UCSD-AML1 (cell line): Measurements from ENCODE around the gene APP.
A peak's percentile ranks its signal among the peaks of the same experiment; 100 is the strongest.

ENCODE experiments used
- DNase-seq: peaks from one replicate; lab custom pipeline; 2025; ENCODE audit not compliant: unreplicated experiment; lab: John Stamatoyannopoulos, UW

APP gene

DNA sequence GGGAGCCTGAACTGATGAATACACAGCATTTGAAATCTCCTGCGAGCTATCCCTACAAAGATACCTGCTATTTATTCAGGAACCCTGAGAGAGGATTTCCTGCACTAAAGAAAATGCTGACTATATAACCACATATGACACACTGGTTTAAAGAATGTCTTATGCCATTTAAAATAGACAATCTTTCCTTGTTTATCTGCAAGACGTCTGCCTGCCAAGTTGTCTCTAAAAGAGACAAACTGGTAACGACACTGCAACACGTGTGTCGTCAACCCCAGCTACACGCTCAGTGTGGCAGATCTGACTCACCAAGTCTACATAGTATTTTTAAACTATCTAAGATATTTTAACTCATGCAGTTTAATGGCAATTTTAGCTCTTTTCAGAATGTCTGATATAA is 42.7 kb downstream of the APP start:
- no peak for DNase-seq

DNA sequence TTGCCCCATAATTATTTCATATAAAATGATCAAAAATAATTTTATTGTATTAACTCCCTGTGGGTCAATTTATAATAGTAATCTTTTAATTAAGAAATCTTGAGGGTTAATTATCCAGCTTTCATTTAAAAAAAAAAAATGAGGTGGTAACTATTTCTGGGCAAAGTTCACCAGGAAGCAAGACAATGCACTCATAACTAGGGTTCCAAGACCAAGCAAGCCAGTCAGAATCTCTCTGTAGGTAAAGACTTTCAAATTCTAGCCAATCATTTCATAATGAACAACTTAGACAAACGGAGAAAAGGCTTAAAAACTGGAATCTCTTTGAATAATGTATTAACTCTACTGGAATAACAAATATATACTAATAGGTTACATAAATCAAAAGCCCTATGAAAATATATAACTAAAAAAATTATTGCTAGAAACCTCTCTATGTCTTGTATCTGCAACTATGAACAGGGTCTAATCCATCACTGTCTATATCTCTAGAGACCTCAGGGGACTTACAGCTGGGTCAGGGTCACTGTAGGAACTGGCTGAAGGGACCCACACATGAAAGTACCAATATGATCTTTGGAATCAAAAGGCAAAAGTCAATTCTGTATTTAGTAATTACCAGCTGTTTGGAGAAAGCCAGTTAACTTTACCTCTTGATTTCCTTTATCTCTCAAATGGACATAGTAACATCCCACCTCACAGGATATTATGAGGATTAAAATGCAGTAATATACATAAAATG is 43.3 kb downstream of the APP start:
- DNase-seq = no peak

DNA sequence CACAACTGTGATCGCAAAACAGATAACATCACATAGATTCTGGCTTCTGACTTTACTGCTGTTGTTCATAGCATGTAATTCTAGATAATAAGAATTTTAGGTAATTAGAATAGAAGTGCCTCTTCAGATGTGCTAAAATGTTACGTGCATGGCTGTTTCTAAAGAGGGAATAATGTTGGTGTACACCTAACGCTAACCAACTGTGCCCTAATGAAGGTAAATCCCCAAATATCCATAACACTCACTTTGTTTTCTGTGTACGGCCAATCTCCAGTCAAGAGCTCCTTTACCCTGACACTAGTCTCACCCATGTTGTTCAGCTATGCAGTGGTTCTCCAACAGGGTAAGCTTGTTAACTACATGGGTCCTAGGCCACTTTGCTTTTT is 44.4 kb downstream of the APP start:
- no peak for DNase-seq

DNA sequence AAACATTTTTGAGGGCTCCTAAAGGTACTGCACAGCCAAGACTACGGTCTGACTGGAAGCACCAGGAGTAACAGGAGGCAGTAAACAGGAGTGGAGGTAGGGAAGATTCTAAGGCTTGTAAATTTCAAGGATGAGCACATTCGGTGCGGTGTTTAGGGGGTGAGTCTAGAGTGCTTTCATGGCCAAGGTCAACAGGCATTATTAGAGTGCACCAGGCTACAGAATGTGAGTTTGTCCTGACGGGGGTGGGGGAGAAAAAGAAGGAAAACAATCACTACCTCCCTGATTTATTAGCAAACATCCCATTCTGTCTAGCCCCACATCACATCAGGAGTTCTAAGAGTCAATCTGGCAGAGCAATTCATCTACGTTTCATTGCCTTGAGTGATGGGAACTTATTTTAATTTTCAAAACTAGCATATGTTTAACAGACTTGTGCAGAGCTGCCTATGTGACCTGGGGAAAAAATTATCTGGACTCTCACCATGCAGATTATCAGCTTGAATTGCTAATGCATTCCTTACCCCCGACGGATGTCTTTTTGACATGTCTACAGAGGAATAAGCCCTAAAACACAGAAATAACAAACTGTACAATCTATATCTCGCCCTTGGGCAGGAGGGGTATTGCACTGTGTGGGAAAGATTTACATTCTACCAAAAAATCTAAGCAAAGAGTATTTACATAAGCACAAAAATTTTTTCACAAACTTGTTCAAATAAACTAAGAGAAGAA is 45.0 kb downstream of the APP start:
- DNase-seq = no peak

DNA sequence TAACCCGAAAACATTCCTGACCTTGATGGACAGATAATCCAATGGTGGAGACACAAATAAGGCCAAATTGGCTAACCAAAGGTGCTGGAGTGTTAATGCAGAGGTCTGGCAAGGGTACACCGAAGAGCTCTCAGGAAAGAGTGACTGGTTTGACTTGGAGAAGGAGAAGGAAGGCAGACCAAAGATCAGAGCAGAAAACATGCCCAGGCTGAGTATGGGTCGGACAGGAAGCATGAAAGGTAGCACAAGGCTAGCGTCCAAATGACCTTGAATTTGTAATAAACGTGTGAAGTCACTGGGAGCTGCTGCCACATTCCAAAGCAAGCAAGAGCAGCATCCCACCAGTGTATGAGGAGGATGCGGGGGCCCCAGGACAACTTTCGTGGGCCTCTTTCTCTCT is 45.7 kb downstream of the APP start:
- DNase-seq = no peak

DNA sequence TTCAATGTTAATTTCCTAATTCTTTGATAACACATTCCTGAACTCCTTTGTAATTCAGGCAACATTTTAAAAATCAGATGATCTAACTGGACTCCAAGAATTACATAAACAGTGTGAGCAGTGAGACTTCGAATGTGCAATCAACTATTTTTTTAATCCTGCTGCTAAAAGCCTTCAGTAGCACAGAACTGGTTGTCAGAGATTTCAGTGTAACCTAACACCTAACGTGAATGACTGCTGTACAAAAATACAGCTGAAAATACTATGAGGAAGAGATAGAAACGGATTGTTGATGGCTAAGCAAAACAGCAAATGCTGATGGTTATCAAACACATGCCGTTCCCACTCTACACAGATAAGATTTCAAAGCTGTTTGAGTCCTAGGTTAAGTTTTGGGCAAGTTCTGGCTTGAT is 46.1 kb downstream of the APP start:
- DNase-seq = no peak

DNA sequence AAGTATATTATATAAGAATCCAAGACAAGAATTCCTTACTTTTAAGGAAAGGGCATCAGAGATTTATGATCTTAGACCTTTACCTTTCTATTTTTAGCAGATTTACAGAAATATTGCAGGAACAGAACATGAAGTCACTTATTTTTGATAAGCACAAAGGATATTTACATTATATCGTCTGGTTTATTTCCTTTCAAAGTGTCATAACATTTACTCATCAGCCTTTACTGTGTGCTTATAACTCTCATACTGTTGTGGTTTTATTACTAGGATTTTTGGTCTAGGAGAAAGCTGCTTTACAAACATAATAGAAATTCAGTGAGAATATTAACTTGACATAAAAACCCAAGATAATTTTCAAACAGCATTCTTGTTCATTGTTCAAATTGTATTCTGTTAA is 47.6 kb downstream of the APP start:
- DNase-seq = no peak

DNA sequence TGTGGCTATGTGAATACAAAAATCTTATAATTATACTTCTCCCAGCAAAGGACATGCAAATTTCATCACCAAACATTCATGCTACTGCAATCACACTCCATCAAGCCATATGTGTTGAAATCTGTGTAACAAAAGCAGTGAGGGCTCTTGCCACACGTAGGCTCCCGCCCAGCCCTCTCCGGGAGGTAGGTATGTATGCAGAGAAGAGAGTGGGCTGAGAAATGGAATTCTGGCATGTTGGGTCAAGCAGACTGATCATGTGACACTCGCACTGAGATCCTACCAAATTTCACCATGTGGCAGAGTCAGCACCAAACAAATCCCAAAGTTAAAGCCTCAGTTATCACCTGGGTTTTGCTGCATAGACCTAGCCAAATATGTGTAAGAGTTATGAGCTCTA is 49.7 kb downstream of the APP start:
- DNase-seq = no peak

DNA sequence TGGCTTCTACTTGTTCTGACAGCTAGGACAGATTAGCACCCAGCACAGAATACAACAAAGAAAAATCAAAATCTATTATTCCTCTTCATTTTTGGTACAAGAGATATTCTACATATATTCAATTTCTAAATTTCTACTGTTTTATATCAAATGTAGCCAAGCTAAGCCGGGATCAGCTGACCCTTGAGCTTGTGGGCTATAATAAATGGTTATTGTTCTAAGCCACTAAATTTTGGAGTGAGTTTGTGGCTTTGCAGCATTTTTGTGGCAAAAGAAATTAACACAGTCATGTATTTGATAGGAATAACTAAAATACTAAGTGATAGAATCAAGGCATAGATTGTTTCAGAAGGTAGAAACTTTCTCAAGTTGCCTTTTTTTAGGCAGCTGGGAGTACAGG is 50.7 kb downstream of the APP start:
- DNase-seq = no peak

DNA sequence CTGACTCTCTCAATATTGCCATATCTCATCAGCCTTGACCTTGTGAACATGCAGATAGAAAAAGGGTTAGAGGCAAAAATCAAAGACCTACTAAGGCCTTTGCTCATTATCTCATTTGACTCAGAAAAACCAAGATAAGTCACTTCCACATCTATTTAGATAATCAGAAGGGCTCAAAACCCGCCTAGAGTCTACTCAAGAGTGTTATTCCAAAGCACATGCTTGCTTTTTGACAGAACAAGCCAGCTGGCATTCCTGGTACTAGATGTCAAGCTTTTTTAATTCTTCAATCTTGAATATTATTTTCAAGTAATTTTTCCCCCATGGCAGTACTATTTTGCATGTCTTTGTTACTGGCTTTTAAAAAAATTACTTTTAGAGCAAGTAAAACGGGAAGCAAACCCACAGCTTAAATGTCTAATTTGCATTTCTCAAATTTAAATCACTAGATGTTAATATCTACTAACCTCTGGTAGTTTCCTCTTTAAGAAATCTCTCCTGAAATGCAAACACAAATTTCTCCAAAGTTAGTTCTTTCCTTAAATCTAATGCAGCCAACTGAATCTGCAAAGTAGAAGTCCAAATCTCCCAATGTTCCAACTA is 51.5 kb downstream of the APP start:
- no peak for DNase-seq

DNA sequence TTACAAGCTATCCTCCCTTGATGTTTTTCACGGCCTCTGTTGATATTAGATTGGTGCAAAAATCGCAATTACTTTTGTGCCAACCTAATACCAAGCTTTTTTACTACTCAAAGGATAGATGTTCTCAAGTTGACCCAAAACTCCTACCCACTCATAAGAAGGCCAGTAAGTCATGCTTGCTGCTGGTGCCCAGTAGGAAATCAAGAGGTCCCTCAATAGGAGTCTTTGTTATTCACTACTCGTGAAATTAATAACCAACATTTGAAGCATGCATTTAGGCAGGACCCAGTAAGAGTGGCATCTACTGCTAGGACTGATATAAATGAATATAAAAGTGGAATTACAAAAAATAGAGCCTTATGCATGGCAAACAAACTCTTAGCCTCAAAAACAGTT is 52.6 kb downstream of the APP start:
- no peak for DNase-seq

DNA sequence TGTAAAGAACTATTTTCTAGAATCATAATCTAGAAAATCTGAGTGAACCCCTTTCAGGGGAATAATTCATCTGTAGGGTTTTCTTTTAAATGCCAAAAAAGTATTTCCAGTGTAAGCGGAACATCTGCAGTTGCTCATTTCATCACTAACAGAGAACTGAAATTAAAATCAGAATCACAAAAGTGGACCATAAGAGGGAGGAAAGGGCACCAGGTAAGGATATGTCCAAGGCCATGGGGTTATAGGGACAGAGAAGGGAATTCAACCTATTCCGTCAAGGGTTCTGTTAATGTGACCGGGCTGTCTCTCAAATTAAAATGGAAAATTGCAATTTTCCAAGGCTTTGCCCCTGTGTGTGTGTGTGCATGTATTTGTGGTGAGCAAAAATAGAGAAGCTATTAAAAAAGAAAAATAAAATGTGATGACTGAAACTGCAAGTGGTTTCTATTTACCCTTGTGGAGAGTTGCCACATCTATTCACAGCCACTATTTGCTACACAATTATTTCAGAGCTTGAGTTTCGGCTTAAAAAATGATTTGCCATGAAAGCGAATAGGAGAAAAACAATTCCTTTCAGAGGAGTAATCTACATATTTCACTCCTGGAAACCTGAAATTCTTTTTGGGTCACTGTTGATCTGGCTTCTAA is 53.1 kb downstream of the APP start:
- no peak for DNase-seq

DNA sequence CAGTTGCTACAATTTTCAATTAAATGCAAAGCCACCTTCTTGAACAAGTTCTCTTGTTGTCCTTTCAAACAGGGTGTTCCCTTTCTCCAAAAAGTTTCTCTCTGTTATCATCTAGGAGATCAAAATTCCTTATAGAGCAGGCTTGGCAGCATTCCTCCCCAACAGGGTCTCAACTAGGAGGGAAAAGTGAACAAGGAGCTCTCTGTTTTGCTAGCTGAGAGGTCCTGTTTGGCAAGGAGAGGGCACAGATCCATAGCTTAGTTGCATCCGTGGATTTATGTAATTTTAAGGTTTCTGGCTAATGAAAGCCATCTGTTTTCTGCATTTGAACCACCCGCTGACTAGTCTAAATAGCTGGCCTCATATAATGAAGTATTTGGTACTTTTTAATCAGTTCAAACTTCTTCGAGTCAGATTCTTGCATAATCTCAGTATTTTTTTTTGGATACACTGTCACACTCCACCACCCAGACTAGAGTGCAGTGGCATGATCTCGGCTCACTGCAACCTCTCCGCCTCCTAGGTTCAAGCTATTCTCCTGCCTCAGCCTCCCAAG is 54.0 kb downstream of the APP start:
- DNase-seq = no peak

DNA sequence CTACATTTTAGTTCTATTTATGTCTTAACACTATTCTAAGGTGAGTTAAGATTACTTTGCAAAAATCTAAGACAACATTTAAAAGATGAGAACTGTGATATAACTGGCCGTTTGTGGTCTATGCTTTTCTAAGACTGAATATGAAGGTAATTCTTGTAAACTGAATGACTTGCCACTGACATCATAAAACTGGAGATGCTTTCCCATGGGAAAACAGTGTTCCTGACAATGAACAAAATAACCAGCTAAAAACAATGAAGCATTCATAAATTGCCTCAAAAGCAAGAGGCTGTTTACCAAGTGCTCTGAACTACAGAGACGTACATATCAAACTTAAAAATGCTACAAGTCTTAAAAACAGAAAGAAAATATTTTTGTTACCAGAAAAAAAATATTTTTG is 54.7 kb downstream of the APP start:
- DNase-seq = no peak

DNA sequence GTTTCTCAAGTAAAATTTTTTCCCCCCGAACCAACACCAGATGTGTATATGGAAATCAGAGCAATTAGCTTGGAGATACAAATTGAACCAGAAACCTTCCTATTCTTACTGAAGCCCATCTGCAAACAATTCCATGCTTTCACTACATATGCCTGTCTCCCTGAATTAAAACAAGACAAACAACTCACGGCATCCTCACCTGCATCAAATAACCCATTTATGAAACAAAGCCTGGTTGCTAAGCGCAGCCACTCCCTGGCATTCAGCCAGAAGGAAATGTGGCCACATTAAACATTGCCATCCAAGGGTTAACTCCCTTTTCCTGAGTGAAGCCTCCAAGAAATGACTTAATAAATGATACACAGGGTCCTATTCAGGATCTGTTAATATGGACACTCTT is 55.3 kb downstream of the APP start:
- DNase-seq = peak; percentile 10

DNA sequence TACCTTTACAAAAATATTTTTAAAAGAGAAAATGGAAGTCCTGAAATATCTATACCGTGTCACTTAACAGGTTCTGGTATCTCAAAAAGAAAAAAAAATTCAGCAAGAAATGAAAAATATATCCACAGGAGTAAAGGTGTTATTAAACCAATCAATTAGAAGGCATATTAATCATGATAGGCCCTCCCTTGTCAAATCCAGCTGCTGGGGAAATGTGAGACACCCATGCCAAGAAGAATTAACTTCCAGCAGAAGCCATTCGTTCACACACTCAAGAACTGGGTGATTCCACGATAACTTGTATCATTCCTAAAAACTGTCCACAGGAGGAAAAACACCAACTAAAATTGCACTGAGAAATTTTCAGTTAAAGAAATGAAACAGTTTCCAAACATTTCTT is 57.6 kb downstream of the APP start:
- no peak for DNase-seq

DNA sequence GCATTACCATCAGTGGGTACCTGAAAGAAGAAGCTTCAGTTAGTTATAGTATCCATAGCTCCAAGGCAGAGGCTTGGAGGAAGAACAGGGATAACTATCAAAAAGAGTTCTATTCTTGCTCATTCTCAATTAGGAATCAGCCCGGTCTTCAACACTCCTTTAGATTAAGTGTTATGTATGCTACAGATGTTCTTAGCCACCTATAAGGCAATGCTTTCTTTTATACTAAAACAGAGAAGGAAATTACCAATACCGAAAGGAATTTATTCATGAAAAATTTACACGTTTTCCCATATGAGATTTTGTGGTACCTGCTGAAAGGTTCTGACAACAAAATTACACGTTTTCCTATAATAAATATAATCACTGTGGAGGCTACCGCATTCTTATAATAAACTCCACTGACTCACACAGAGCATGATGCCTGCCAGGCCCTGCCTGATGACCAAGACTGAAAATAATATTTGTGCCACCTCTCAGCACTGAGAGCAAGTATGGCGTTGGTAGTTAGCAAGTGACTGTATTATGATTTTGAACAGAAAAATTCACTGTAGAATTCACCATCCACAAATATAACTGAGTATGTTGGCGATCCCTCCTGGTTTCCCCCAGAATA is 58.3 kb downstream of the APP start:
- no peak for DNase-seq

DNA sequence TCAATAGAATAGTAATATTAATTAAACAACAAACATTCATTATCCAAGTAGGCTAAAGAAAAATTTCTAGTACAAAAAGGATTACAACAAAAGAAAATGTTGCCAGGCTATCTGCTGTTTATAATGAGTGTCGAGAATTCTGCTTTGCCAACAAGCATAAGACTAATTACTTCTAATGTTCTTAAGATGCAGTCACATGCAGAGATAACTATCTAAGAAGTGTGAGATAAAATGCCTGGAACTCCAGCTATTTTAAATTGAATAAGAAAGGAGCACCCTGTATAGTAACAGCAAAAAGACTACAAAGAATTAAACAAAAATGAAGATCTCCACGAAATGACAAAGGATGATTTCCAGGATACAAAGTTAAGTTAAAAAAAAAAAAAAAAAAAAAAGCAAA is 59.9 kb downstream of the APP start:
- no peak for DNase-seq

DNA sequence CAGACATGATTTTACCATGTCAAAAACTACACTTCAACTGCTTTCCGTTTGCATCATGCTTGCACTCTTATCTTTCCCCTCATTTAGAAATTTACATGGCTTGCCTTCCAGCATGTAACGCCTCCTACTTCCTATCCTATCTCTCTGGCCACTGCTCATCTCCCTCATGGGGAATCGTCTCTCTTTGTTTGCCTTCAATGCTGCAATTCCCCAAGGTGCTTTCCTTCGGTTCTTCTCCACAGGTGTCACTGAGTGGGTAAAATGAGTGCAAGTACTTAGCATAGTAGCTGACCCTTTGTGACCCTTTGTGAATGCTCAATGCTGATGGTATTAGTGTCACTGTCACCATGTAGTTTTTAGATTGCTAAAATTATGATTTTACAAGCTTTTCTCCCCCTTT is 63.1 kb downstream of the APP start:
- DNase-seq = no peak

DNA sequence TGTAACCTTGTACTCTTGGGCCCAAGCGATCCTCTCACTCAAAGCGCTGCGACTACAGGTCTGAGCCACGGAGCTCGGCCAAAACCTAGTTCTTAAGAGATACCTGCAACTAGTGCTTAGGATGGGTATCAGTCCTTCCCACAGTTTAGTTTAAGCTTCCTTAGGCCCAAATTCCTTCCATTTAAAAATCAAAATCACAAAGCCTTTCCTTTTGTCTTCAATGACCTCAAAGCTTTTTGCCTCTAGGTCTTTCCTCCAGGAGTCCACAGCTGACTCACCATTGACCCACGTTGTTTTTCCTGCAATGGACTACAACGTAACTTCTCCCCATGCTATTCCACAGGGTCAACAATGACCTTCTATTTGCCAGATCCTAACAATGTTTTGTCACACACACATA is 64.0 kb downstream of the APP start:
- DNase-seq = no peak

DNA sequence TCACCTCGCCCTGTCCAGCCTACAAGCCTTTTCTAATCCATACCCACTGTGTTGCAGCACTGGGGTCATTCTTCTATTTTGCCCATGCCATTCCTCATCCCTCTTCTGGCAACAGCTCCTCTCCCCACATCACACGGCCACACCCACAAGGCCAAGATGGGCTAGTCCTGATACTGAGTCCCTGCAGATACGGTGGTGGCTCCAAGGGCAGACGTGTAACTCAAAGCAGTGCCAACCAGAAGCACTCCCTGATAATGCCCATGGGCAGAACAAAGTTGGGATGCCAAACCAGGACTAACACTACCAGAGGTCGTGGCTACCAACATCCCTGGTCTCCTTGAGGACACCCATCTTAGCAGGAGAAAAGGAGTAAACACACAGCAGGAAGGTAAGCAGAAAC is 64.8 kb downstream of the APP start:
- DNase-seq = no peak
